Lung (tissue), 12 donors: ENCODE measurements around the gene CLSTN2. TPM values are rescaled to one million over a fixed set of nuclear protein-coding genes. Genes with fewer than 3 reads are reported as not detected.

ENCODE experiments used
- ATAC-seq: fragments of 200-7000 bp; cut with Tn5 transposase; one replicate; pipeline ENCODE4 v1.9.1; 2020; ENCODE audit warnings: moderate number of reproducible peaks; ENCODE audit not compliant: insufficient read depth, low FRiP score
- DNase-seq, 3 donors: peaks; one replicate each; pipeline ENCODE4 v3.0.0-alpha.2; 2013 to 2017
- H3K27ac ChIP-seq, 2 donors: one replicate each; pipeline ENCODE4 v1.5.1; 2013; ENCODE audit warnings: mild to moderate bottlenecking in 2 of 2, moderate library complexity in 2 of 2, control low read depth in 1 of 2, inconsistent platforms in 1 of 2, low read depth in 1 of 2, low read length in 1 of 2
- H3K27me3 ChIP-seq, 3 donors: one replicate each; pipeline ENCODE4 v1.5.1; 2013; ENCODE audit warnings: low read length in 2 of 3; ENCODE audit not compliant: control insufficient read depth in 3 of 3, insufficient read depth in 3 of 3
- H3K36me3 ChIP-seq, 4 donors: one replicate each; pipeline ENCODE4 v1.5.1; 2013; ENCODE audit warnings: low read length in 4 of 4, mild to moderate bottlenecking in 1 of 4, moderate library complexity in 1 of 4; ENCODE audit not compliant: control insufficient read depth in 4 of 4, insufficient read depth in 4 of 4
- H3K4me1 ChIP-seq, 5 donors: one replicate each; pipeline ENCODE4 v1.5.1; 2013; ENCODE audit warnings: low read length in 5 of 5, mild to moderate bottlenecking in 2 of 5, moderate library complexity in 1 of 5; ENCODE audit not compliant: control insufficient read depth in 5 of 5, insufficient read depth in 5 of 5
- H3K4me3 ChIP-seq: one replicate; pipeline ENCODE4 v1.5.1; 2013; ENCODE audit warnings: mild to moderate bottlenecking, control low read depth, moderate library complexity
- H3K9ac ChIP-seq, 2 donors: one replicate each; pipeline ENCODE4 v1.5.1; 2013; ENCODE audit warnings: low read length in 2 of 2, control low read depth in 1 of 2; ENCODE audit not compliant: insufficient read depth in 1 of 2
- H3K9me3 ChIP-seq, 4 donors: one replicate each; pipeline ENCODE4 v1.5.1; 2013; ENCODE audit warnings: low read length in 3 of 4, mild to moderate bottlenecking in 1 of 4, moderate library complexity in 1 of 4; ENCODE audit not compliant: control insufficient read depth in 4 of 4, insufficient read depth in 3 of 4
- WGBS, 2 donors: extraction: QIAGEN DNeasy Blood & Tissue Kit; methylation state at CpG; one replicate each; pipeline ENCODE4 v1.1.7; 2013; 5-methylcytosine and 5-hydroxymethylcytosine counted together
- polyA plus RNA-seq, 2 donors: library from polyadenylated mRNA; stranded (reverse); fragments of 200-250 nt; gene quantifications; one replicate each; pipeline ENCODE4 v1.2.1, GENCODE V29; 2013
- total RNA-seq, 2 donors: library from RNA; depleted of rRNA in 1 of 2; stranded (reverse); fragments of >200 nt in 1 of 2; gene quantifications; one replicate each; pipeline ENCODE4 v1.2.1, GENCODE V29; 2014 to 2021
- TF ChIP-seq, protein P1 (sequence below): IDR thresholded peaks from 2 replicates; pipeline ENCODE4 v1.5.1; 2012; ENCODE audit warnings: mild to moderate bottlenecking; ENCODE audit errors: control extremely low read depth, extremely low read depth
- donor health status: control.
- donor health status: control.
- donor health status: Bipolar disorder and iron deficiency.
- donor health status: healthy.
- donor health status: DM: yes; HTN: yes; CAD: no.

CLSTN2 gene
- total and polyA plus RNA-seq, 4 donors, result 0.07 to 2.4 (median 1.3) TPM

DNA sequence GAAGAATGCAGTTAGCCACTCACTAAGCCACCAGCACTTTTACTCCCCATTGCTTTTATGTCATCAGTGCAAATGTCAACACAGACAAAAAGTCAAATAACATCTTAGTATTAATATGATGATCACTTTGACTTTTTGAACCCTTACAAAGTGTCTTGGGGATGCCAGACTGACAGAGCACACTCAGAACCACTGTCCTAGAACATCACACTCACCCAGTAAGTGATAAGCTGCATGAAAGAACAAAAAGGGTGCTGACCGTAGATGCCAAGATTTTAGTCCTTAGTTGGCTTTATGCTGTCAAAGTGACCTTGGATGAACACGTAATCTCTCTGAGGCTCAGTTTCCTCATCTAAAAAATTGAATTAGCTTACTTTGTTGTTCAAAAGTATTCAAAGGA lies 463.4 kb downstream of the CLSTN2 start:
- H3K9me3 ChIP-seq, result no peaks in the 10 kb centered on the region
- DNase-seq (no peak), ATAC-seq (no peak)
- peaks cover 0 to 2% (median 0%) of the 10 kb centered on the region in 5 donors for H3K4me1 ChIP-seq
- H3K4me3 ChIP-seq, result no peak overlapping the region
- H3K9ac ChIP-seq, result no peak overlapping the region
- no peak overlapping the region for H3K27ac ChIP-seq
- no peaks in the 10 kb centered on the region for H3K27me3 ChIP-seq
- TF ChIP-seq, protein P1, sequence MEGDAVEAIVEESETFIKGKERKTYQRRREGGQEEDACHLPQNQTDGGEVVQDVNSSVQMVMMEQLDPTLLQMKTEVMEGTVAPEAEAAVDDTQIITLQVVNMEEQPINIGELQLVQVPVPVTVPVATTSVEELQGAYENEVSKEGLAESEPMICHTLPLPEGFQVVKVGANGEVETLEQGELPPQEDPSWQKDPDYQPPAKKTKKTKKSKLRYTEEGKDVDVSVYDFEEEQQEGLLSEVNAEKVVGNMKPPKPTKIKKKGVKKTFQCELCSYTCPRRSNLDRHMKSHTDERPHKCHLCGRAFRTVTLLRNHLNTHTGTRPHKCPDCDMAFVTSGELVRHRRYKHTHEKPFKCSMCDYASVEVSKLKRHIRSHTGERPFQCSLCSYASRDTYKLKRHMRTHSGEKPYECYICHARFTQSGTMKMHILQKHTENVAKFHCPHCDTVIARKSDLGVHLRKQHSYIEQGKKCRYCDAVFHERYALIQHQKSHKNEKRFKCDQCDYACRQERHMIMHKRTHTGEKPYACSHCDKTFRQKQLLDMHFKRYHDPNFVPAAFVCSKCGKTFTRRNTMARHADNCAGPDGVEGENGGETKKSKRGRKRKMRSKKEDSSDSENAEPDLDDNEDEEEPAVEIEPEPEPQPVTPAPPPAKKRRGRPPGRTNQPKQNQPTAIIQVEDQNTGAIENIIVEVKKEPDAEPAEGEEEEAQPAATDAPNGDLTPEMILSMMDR, result no peak
- 80 to 88% methylated on average over 2 of the region's 2 CpGs for WGBS, 2 donors
- H3K36me3 ChIP-seq, result no peaks in the 10 kb centered on the region

DNA sequence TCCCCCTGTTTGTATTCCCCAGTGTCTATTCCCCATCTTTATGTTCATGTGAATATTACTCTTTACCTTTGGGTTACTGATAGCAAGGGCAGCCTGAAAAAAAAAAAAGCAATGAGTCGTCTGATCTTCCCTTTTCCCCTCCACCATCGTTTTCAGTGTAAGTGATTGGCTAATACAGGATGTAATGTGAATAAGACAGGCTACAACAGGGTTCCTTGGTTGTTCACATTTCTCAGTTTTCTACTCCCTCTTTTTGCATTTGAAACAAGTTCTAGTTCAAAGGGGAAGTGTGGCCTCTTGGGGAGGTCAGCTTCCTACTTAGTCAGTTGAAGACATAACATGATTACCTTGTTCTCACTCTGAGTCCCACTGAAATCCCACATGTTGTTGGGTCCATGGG lies 464.9 kb downstream of the CLSTN2 start:
- Histone ChIP-seq H3K36me3 (no peaks in the 10 kb centered on the region), H3K4me3 (no peak overlapping the region), H3K27me3 (no peaks in the 10 kb centered on the region), H3K9me3 (peaks cover 0 to 1% (median 0%) of the 10 kb centered on the region in 4 donors), H3K27ac (no peak overlapping the region), H3K9ac (no peak overlapping the region), H3K4me1 (peaks cover 0 to 6% (median 0%) of the 10 kb centered on the region in 5 donors)
- DNase-seq, result no peak
- 5 to 37% methylated on average over 2 of the region's 2 CpGs for WGBS, 2 donors
- ATAC-seq, result no peak
- TF ChIP-seq, protein P1, result no peak

DNA sequence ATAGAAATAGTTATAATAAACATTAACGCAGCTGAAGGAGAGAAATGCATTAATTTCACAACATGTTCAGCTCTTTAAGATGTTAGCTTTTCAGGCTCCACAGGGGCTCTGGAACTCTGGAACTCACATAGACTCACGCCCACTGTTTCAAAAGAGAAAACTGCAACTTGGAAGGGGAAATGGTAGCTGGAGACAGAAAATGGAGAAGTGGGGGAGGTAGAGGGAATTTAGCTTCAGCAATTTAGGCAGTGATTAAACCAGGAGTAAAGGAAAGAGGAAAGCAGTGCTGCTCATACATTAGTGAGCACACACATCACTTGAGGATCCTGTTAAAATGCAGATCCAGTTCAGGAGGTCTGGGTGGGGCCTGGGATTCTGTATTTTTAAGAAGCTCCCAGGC lies 468.1 kb downstream of the CLSTN2 start:
- H3K27me3 ChIP-seq, result no peaks in the 10 kb centered on the region
- WGBS, 2 donors, result 73 to 88% methylated on average over 2 of the region's 2 CpGs
- DNase-seq (no peak), ATAC-seq (no peak)
- H3K4me1 ChIP-seq, result peaks cover 0 to 6% (median 0%) of the 10 kb centered on the region in 5 donors
- no peaks in the 10 kb centered on the region for H3K36me3 ChIP-seq
- H3K9me3 ChIP-seq, result peaks cover 0 to 1% (median 0%) of the 10 kb centered on the region in 4 donors
- TF ChIP-seq, protein P1, result no peak
- no peak overlapping the region for H3K9ac ChIP-seq
- no peak overlapping the region for H3K4me3 ChIP-seq
- H3K27ac ChIP-seq, result no peak overlapping the region

DNA sequence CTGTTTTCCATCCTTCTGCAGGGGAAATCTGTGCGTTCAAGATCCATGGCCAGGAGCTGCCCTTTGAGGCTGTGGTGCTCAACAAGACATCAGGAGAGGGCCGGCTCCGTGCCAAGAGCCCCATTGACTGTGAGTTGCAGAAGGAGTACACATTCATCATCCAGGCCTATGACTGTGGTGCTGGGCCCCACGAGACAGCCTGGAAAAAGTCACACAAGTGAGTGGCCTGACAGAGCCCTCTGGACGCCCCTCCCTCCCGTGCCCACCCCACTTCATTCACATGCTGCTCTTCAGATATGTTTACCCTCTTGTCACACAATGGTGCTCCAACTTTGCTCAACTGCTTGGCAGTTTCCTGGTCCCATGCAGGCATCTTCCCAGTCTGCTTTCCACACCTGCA lies 468.6 kb downstream of the CLSTN2 start:
- no peaks in the 10 kb centered on the region for H3K36me3 ChIP-seq
- 57 to 82% methylated on average over 6 of the region's 6 CpGs for WGBS, 2 donors
- ATAC-seq, result peak; percentile 41

More for the DNA sequence above, 468.6 kb downstream of the CLSTN2 start:
- TF ChIP-seq, protein P1, result no peak
- DNase-seq, result peak; percentile 48 to 77 (median 74)
- no peak overlapping the region for H3K4me3 ChIP-seq
- H3K9ac ChIP-seq, result no peak overlapping the region
- H3K9me3 ChIP-seq, result peaks cover 0 to 2% (median 0%) of the 10 kb centered on the region in 4 donors
- no peaks in the 10 kb centered on the region for H3K27me3 ChIP-seq
- H3K4me1 ChIP-seq, result peaks cover 0 to 6% (median 0%) of the 10 kb centered on the region in 5 donors
- no peak overlapping the region for H3K27ac ChIP-seq
